NCI-H128 (cell line): ENCODE measurements around the gene METRN.
"Not testable (repeated sequence)": the region's sequence is repeated elsewhere in the genome, so short reads cannot be mapped to it uniquely, and the experiment has no call there.

Experiments used
- DNase-seq: peaks from one replicate; lab custom pipeline; 2025; ENCODE audit not compliant: unreplicated experiment; lab: John Stamatoyannopoulos, UW

METRN gene

GRCh38 chr16:734208-734980, 19.5 kb downstream of the METRN start:
- DNase-seq, result no peak

GRCh38 chr16:734981-735881, 20.3 kb downstream of the METRN start:
- no peak for DNase-seq

GRCh38 chr16:735982-736453, 21.1 kb downstream of the METRN start:
- no peak for DNase-seq

- no peak for DNase-seq
These were observed 22.1 kb downstream of the METRN start for GRCh38 chr16:736936-737481.

- DNase-seq, result no peak
These were observed 24.9 kb downstream of the METRN start for GRCh38 chr16:739560-740458.

- DNase-seq, result no peak
These were observed 25.5 kb downstream of the METRN start for GRCh38 chr16:740459-740763.

GRCh38 chr16:740764-741505, 26.0 kb downstream of the METRN start, which contains the start of gene CIAO3:
CIAO3 (minus strand) TSS chr16:740997; CDS start chr16:740985, 12 bp downstream.
- peak; percentile 46 for DNase-seq

- no peak for DNase-seq
These were observed 27.2 kb downstream of the METRN start for GRCh38 chr16:741986-742629.

- not testable (repeated sequence) for DNase-seq
These were observed 28.0 kb downstream of the METRN start for GRCh38 chr16:742894-743293.

GRCh38 chr16:743794-744500, 29.0 kb downstream of the METRN start:
- DNase-seq, result no peak

GRCh38 chr16:745739-746138, 30.8 kb downstream of the METRN start:
- DNase-seq, result no peak

GRCh38 chr16:746637-747036, 31.7 kb downstream of the METRN start:
- no peak for DNase-seq

GRCh38 chr16:747978-748746, 33.2 kb downstream of the METRN start:
- DNase-seq, result no peak

- DNase-seq, result no peak
These were observed 34.1 kb downstream of the METRN start for GRCh38 chr16:749010-749409.

GRCh38 chr16:750485-750884, 35.6 kb downstream of the METRN start:
- no peak for DNase-seq

- no peak for DNase-seq
These were observed 36.5 kb downstream of the METRN start for GRCh38 chr16:751152-752006.

GRCh38 chr16:752007-752312, 37.0 kb downstream of the METRN start:
- no peak for DNase-seq
